ENCODE data around the gene LMO1.
A peak's percentile ranks its signal among the peaks of the same experiment; 100 is the strongest.

LMO1 gene

GRCh38 chr11:8242499-8243280, 21.0 kb downstream of the LMO1 start:
- no peak for DNase-seq

- no peak for DNase-seq
Measured at GRCh38 chr11:8242118-8242475, 21.6 kb downstream of the LMO1 start.

GRCh38 chr11:8241373-8242117, 22.1 kb downstream of the LMO1 start:
- no peak for DNase-seq

- no peak for DNase-seq
Measured at GRCh38 chr11:8239536-8240228, 24.0 kb downstream of the LMO1 start.

- DNase-seq: no peak
Measured at GRCh38 chr11:8239040-8239439, 24.6 kb downstream of the LMO1 start.

GRCh38 chr11:8237453-8237852, 26.2 kb downstream of the LMO1 start:
- DNase-seq: no peak

GRCh38 chr11:8235925-8236324, 27.8 kb downstream of the LMO1 start:
- no peak for DNase-seq

- no peak for DNase-seq
Measured at GRCh38 chr11:8234910-8235309, 28.8 kb downstream of the LMO1 start.

GRCh38 chr11:8234425-8234821, 29.3 kb downstream of the LMO1 start:
- DNase-seq: no peak

- peak; percentile 0 for DNase-seq
Measured at GRCh38 chr11:8233691-8234424, 29.8 kb downstream of the LMO1 start.

GRCh38 chr11:8232849-8233606, 30.6 kb downstream of the LMO1 start:
- DNase-seq: no peak

- DNase-seq: no peak
Measured at GRCh38 chr11:8232414-8232813, 31.3 kb downstream of the LMO1 start.

GRCh38 chr11:8231979-8232378, 31.7 kb downstream of the LMO1 start:
- no peak for DNase-seq

- no peak for DNase-seq
Measured at GRCh38 chr11:8230921-8231847, 32.5 kb downstream of the LMO1 start.

GRCh38 chr11:8230178-8230859, 33.4 kb downstream of the LMO1 start:
- DNase-seq: no peak

GRCh38 chr11:8229299-8230177, 34.1 kb downstream of the LMO1 start:
- DNase-seq: peak; percentile 7

GRCh38 chr11:8228231-8228630, 35.4 kb downstream of the LMO1 start:
- no peak for DNase-seq

GRCh38 chr11:8227156-8228152, 36.2 kb downstream of the LMO1 start:
- no peak for DNase-seq

Measured in SHP77 treated with DMSO at 0.1 percent for 48 hours (cell line).